Neural cell (in vitro differentiated cells): ENCODE measurements around the gene SLCO2B1.

ENCODE experiments used
- CTCF ChIP-seq: fragments of 450-650 bp; IDR thresholded peaks from 2 replicates; pipeline ENCODE4 v1.5.1; 2014; ENCODE audit warnings: antibody characterized with exemption, mild to moderate bottlenecking, moderate library complexity; ENCODE audit not compliant: poor library complexity, severe bottlenecking
- RAD21 ChIP-seq: fragments of 450-650 bp; conservative IDR thresholded peaks from 2 replicates; pipeline ENCODE4 v1.6.1; 2014; ENCODE audit warnings: antibody characterized with exemption, mild to moderate bottlenecking, moderate library complexity

GRCh38 chr11:75190652-75191329 lies 39.9 kb downstream of the SLCO2B1 start:
- no peak for TF ChIP-seq CTCF
- TF ChIP-seq RAD21, result no peak
